Vagina (tissue), 2 donors: ENCODE data around the gene DSG2. TPM values are rescaled to one million over a fixed set of nuclear protein-coding genes. Genes with fewer than 3 reads are reported as not detected.

Experiments used
- DNase-seq, 2 donors: peaks; one replicate each; pipeline ENCODE4 v3.0.0-alpha.2; 2017; ENCODE audit errors: extremely low spot score in 2 of 2
- H3K27ac ChIP-seq: fragments of 200-600 bp; sonication (generic); one replicate; pipeline ENCODE4 v1.5.1; 2019
- H3K27me3 ChIP-seq: fragments of 200-600 bp; sonication (generic); one replicate; pipeline ENCODE4 v1.5.1; 2019
- H3K36me3 ChIP-seq, 2 donors: fragments of 200-600 bp; sonication (generic); one replicate each; pipeline ENCODE4 v1.5.1; 2017 to 2019
- H3K4me1 ChIP-seq: fragments of 200-600 bp; sonication (generic); one replicate; pipeline ENCODE4 v1.5.1; 2019
- H3K4me3 ChIP-seq, 2 donors: fragments of 200-600 bp; sonication (generic); 1 replicate in 1 of 2; 2 replicates in 1 of 2; pipeline ENCODE4 v1.5.1; 2016 to 2019
- H3K9me3 ChIP-seq: fragments of 200-600 bp; sonication (generic); one replicate; pipeline ENCODE4 v1.5.1; 2019
- CTCF ChIP-seq, 3 experiments: fragments of 450-650 bp in 2 of 3; fragments of 200-600 bp in 1 of 3; sonication (generic) in 1 of 3; IDR thresholded peaks; one replicate each; pipeline ENCODE4 v1.5.1; 2017 to 2019; ENCODE audit warnings: antibody characterized with exemption in 3 of 3, mild to moderate bottlenecking in 2 of 3, moderate library complexity in 2 of 3
- POLR2A ChIP-seq, 2 donors: fragments of 450-650 bp; IDR thresholded peaks; one replicate each; pipeline ENCODE4 v1.6.1; 2017; ENCODE audit warnings: antibody characterized with exemption in 2 of 2, mild to moderate bottlenecking in 2 of 2, moderate library complexity in 2 of 2
- POLR2AphosphoS5 ChIP-seq, 2 donors: sonication (generic); formaldehyde crosslinking; IDR thresholded peaks; one replicate each; pipeline ENCODE4 v1.9.0; 2017; ENCODE audit warnings: antibody characterized with exemption in 2 of 2, mild to moderate bottlenecking in 2 of 2, low read depth in 1 of 2; ENCODE audit not compliant: insufficient read depth in 1 of 2
- intact Hi-C: fragments of 100-400 bp; cut with DNase I; formaldehyde crosslinking; loops from one replicate; pipeline ENCODE4 v1.15.1; 2023
- total RNA-seq: library from RNA; depleted of rRNA; stranded (reverse); fragments of >200 nt; gene quantifications from one replicate; pipeline ENCODE4 v1.2.3, GENCODE V29; 2016

DSG2 gene
- total RNA-seq, 1 donor from 2014 or later = 11.8 TPM

GRCh38 chr18:31562726-31563125, 64.7 kb downstream of the DSG2 start:
- Histone ChIP-seq H3K27ac (no peak overlapping the region), H3K36me3 (no peaks in the 10 kb centered on the region), H3K9me3 (no peaks in the 10 kb centered on the region), H3K4me3 (no peak overlapping the region), H3K4me1 (no peaks in the 10 kb centered on the region), H3K27me3 (no peaks in the 10 kb centered on the region)
- intact Hi-C loops = no loop called here
- no peak for TF ChIP-seq CTCF (IDR thresholded peaks at IDR 0.05)
- DNase-seq = no peak

- H3K27me3 ChIP-seq = no peaks in the 10 kb centered on the region
- no peaks in the 10 kb centered on the region for H3K36me3 ChIP-seq
- no peaks in the 10 kb centered on the region for H3K9me3 ChIP-seq
- DNase-seq = no peak
- TF ChIP-seq POLR2A (IDR thresholded peaks at IDR 0.05) (no peak), POLR2AphosphoS5 (IDR thresholded peaks at IDR 0.05; ENCODE audit: insufficient read depth in 1 of 2, low read depth in 1 of 2) (no peak), CTCF (IDR thresholded peaks at IDR 0.05) (no peak)
- no peak overlapping the region for H3K4me3 ChIP-seq
- intact Hi-C loops = no loop called here
- H3K4me1 ChIP-seq = no peaks in the 10 kb centered on the region
- no peak overlapping the region for H3K27ac ChIP-seq
These were observed 65.8 kb downstream of the DSG2 start for GRCh38 chr18:31563778-31564177.

GRCh38 chr18:31565345-31565744, 67.4 kb downstream of the DSG2 start:
- Histone ChIP-seq H3K27ac (no peak overlapping the region), H3K9me3 (no peaks in the 10 kb centered on the region), H3K36me3 (no peaks in the 10 kb centered on the region), H3K4me1 (no peaks in the 10 kb centered on the region), H3K4me3 (no peak overlapping the region), H3K27me3 (no peaks in the 10 kb centered on the region)
- intact Hi-C loops = no loop called here
- no peak for TF ChIP-seq CTCF (IDR thresholded peaks at IDR 0.05)
- TF ChIP-seq POLR2A (IDR thresholded peaks at IDR 0.05) = no peak
- no peak for TF ChIP-seq POLR2AphosphoS5 (IDR thresholded peaks at IDR 0.05; ENCODE audit: insufficient read depth in 1 of 2, low read depth in 1 of 2)
- no peak for DNase-seq

GRCh38 chr18:31565782-31566512, 68.0 kb downstream of the DSG2 start:
- no peaks in the 10 kb centered on the region for H3K4me1 ChIP-seq
- H3K27me3 ChIP-seq = no peaks in the 10 kb centered on the region
- intact Hi-C loops = no loop called here
- TF ChIP-seq POLR2AphosphoS5 (IDR thresholded peaks at IDR 0.05; ENCODE audit: insufficient read depth in 1 of 2, low read depth in 1 of 2) (no peak), POLR2A (IDR thresholded peaks at IDR 0.05) (no peak), CTCF (IDR thresholded peaks at IDR 0.05) (no peak)
- H3K27ac ChIP-seq = no peak overlapping the region
- no peaks in the 10 kb centered on the region for H3K9me3 ChIP-seq
- DNase-seq = no peak
- no peaks in the 10 kb centered on the region for H3K36me3 ChIP-seq
- H3K4me3 ChIP-seq = no peak overlapping the region

- intact Hi-C loops = no loop called here
- no peak for TF ChIP-seq POLR2A (IDR thresholded peaks at IDR 0.05)
- TF ChIP-seq POLR2AphosphoS5 (IDR thresholded peaks at IDR 0.05; ENCODE audit: insufficient read depth in 1 of 2, low read depth in 1 of 2) = no peak
- no peak for TF ChIP-seq CTCF (IDR thresholded peaks at IDR 0.05)
- H3K27ac ChIP-seq = no peak overlapping the region
- H3K9me3 ChIP-seq = no peaks in the 10 kb centered on the region
- H3K4me1 ChIP-seq = no peaks in the 10 kb centered on the region
- no peaks in the 10 kb centered on the region for H3K36me3 ChIP-seq
- DNase-seq = no peak
- no peak overlapping the region for H3K4me3 ChIP-seq
- H3K27me3 ChIP-seq = no peaks in the 10 kb centered on the region
These were observed 68.8 kb downstream of the DSG2 start for GRCh38 chr18:31566576-31567306.
